C1 segment of cervical spinal cord (tissue), 14 donors: Measurements from ENCODE around the gene CD151.
A peak's percentile ranks its signal among the peaks of the same experiment; 100 is the strongest.

Source experiments
- DNase-seq, 14 donors: peaks; one replicate each; lab custom pipeline; 2025; lab: John Stamatoyannopoulos, UW

The CD151 gene

GRCh38 chr11:842370-843002 is 9.7 kb downstream of the CD151 start, which contains the start of the genes POLR2L and TSPAN4:
POLR2L (minus strand) TSS chr11:842529; CDS start chr11:842508, 21 bp downstream.
TSPAN4 (plus strand) TSS chr11:842852; CDS start chr11:850305, 7,453 bp downstream.
- peak; percentile 71 to 95 (median 84) for DNase-seq

- DNase-seq, result peak in 2 of 14 donors; percentile 25 to 54
Observed at GRCh38 chr11:843086-843734, 10.5 kb downstream of the CD151 start.

GRCh38 chr11:843818-844692 is 11.3 kb downstream of the CD151 start:
- DNase-seq, result peak in 4 of 14 donors; percentile 31 to 63 (median 41)

GRCh38 chr11:844693-845644 is 12.2 kb downstream of the CD151 start:
- DNase-seq, result peak in 7 of 14 donors; percentile 31 to 54 (median 36)

GRCh38 chr11:845872-846495 is 13.2 kb downstream of the CD151 start:
- DNase-seq, result no peak

GRCh38 chr11:846496-847098 is 13.8 kb downstream of the CD151 start:
- DNase-seq, result no peak

GRCh38 chr11:847876-848275 is 15.1 kb downstream of the CD151 start:
- DNase-seq, result no peak

GRCh38 chr11:848380-848931 is 15.7 kb downstream of the CD151 start:
- peak in 3 of 14 donors; percentile 26 to 45 (median 39) for DNase-seq

- peak in 1 of 14 donors; percentile 34 for DNase-seq
Observed at GRCh38 chr11:849104-849824, 16.5 kb downstream of the CD151 start.

- DNase-seq, result no peak
Observed at GRCh38 chr11:849951-850774, 17.4 kb downstream of the CD151 start.

GRCh38 chr11:850775-851763 is 18.3 kb downstream of the CD151 start:
- DNase-seq, result peak in 1 of 14 donors; percentile 62

- no peak for DNase-seq
Observed at GRCh38 chr11:852762-853161, 20.0 kb downstream of the CD151 start.

GRCh38 chr11:853682-854448 is 21.1 kb downstream of the CD151 start:
- DNase-seq, result no peak

- DNase-seq, result peak in 1 of 14 donors; percentile 39
Observed at GRCh38 chr11:854601-855329, 22.0 kb downstream of the CD151 start.

GRCh38 chr11:855330-855674 is 22.6 kb downstream of the CD151 start:
- DNase-seq, result no peak
